SH-SY5Y (cell line): ENCODE data around the gene SMAD4.

Experiments used
- GATA2 ChIP-seq: IDR thresholded peaks from 2 replicates; pipeline ENCODE4 v1.6.1; 2011; ENCODE audit warnings: mild to moderate bottlenecking, low read depth, low read length
- GATA3 ChIP-seq: IDR thresholded peaks from 2 replicates; pipeline ENCODE4 v1.6.1; 2011; ENCODE audit warnings: low read depth, mild to moderate bottlenecking, low read length, moderate library complexity

DNA sequence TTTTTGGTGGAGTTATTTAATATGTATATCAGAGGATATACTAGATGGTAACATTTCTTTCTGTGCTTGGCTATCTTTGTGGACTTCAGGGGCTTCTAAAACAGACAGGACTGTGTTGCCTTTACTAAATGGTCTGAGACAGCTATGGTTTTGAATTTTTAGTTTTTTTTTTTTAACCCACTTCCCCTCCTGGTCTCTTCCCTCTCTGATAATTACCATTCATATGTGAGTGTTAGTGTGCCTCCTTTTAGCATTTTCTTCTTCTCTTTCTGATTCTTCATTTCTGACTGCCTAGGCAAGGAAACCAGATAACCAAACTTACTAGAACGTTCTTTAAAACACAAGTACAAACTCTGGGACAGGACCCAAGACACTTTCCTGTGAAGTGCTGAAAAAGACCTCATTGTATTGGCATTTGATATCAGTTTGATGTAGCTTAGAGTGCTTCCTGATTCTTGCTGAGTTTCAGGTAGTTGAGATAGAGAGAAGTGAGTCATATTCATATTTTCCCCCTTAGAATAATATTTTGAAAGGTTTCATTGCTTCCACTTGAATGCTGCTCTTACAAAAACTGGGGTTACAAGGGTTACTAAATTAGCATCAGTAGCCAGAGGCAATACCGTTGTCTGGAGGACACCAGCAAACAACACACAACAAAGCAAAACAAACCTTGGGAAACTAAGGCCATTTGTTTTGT lies 52.7 kb downstream of the SMAD4 start:
- TF ChIP-seq GATA3: no peak
- no peak for TF ChIP-seq GATA2
